Stimulated activated naive CD4-positive, alpha-beta T cell (primary cell): Measurements from ENCODE around the gene METTL9.
"Not testable (repeated sequence)": the region's sequence is repeated elsewhere in the genome, so short reads cannot be mapped to it uniquely, and the experiment has no call there.

ENCODE experiments used
- DNase-seq, 6 experiments: peaks; one replicate each; lab custom pipeline; 2025; lab: John Stamatoyannopoulos, UW

The METTL9 gene

DNA sequence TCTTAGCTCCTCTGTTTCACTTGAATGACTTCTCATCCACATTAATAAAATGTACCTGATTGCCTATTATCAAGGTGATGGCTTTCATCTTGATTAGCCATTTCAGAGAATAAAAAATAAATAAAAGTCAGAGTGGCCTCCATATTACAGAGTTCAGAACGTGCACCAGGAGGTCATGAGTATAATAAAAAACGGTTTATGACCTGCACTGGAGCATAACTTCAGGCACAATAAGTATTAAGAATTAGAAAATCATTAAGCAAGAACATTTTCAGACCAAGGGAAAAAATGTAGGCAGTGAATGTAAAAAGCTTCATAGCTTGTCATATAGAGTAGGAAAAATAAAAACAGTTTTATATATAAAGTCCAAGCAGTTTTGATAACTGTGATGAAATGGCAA, 11.4 kb downstream of the METTL9 start:
- DNase-seq = no peak

DNA sequence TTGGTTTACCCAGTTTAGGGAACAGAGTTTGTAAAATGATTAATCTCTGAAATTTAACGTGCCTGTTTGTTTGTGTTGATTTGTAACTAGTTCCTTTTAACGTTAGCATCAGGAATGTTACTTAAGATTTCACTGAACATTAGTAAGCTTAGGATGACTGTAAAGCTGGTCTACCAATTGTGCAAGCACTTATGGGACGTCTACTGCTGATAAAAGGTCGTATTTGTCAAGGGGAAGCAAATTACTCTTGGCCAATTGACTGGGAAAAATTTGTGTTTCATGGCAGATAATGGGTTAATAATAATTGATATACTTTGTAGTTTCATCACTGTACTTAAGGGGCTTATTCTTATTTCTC, 11.8 kb downstream of the METTL9 start:
- no peak for DNase-seq

DNA sequence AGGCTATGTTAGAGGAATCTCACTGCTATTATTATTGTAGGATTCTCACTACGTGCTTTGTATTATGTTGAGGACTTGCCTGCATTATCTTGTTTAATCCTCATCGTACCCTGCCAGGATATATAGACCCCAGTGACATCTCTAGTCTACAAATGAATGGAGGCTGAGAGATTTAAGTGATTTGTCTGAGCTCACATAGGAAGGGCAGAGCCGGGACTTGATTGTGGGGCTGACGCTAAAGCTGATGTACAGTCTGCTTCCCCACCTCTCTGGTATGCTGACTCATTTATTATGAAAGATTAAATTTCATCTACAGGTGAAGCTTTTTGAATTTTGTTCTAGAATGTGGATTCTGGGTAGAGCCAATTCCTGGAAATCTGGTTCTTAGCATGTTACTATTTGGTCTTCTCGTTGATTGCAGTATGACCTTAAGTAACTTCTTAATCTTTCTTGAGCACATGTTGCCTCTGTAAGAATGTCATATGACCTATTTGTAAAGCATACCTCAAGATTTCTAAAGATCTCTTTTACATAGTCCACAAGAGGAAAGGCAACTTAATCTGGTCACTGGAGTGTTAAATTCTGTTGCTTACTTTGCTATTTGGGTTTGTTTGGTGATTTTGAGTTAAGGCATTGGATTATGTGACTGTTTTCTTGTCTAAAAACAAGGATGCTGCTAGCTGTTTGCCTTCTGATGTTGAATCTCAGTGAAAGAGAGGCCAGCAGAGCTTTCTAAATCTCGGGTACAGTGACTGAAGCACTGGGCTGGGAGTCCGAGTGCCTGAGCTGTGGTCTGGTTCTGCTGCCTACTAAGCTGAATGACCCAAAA, 12.4 kb downstream of the METTL9 start:
- DNase-seq = no peak

DNA sequence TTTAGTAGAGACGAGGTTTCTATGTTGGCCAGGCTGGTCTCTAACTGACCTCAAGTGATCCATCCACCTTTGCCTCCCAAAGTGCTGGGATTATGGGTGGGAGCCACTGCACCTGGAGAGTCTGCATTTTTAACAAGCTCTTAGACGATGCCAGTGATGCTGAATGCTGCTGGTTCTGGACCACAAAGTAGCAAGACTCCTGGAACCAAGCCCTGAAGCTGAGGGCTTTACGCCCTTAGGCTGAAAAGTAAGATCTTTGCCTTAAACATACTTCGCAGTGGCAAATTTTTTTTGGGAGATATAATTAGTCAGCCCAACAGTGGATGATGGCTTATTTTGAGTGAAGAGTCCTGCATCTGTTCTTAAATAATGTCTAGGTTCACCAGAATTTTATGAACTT, 14.0 kb downstream of the METTL9 start:
- DNase-seq = no peak

DNA sequence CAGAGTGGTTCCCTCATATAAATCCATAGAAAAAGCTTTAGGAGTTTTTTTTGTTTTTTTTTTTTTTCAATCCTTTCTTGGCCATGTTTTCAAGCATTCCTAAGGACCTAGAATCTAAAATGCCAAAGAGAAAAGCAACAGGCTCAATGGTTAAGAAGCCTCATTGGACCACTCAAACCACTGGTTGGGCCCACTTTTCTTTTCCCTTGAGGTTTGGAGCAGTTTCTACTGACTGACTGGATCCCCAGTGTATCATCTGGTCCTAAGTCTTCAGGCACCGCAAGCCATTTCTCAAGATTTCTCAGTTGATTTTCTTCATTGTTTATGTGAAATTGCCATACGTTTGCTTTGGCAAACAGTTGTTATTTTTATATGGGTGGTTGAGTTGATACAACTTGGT, 14.4 kb downstream of the METTL9 start:
- no peak for DNase-seq

DNA sequence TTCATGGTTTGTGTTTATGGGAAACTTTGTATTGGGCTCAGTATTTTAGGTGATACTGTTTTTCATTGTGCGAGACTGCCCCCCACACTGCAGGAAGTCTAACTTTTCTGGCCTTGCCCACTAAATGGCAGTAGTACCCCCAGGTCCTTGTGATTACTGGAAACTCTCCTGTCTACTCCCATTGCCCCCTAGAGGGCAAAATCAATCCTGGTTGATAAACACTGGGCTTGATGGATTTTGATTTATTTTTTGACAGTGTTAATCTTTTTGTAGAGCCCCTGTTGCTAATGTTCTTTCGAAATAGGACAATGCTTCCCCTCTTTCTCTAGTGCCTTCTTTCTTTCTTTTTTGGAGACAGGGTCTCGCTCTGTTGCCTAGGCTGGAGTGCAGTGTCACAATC, 15.5 kb downstream of the METTL9 start:
- DNase-seq = no peak

DNA sequence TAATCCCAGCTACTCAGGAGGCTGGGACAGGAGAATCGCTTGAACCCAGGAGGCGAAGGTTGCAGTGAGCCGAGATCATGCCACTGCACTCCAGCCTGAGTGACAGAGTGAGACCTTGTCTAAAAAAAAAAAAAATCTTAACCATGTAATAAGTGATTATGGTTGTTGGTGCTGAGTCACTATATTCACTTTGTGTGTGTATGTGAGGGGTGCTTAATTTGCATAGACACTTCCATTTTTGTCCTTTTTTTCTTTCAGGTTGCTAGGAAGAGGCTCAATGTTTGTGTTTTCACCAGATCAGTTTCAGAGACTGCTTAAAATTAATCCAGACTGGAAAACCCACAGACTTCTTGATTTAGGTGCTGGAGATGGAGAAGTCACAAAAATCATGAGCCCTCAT, 18.2 kb downstream of the METTL9 start:
- DNase-seq = no peak

DNA sequence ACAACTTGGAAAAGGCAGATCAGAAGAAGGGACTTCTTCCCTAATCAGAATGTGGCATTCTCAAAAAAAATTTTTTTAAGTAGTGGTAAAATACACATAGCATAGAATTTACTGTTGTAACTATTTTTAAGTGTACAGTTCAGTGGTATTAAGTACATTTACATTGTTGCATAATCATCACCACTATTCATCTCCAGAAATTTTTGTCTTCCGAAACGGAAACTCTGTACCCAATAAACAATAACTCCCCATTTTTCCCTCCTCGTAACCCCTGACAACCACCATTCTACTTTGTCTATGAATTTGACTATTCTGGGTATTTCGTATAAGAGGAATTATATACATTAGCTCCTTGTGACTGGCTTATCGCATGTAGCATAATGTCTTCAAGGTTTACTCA, 18.9 kb downstream of the METTL9 start:
- no peak for DNase-seq

DNA sequence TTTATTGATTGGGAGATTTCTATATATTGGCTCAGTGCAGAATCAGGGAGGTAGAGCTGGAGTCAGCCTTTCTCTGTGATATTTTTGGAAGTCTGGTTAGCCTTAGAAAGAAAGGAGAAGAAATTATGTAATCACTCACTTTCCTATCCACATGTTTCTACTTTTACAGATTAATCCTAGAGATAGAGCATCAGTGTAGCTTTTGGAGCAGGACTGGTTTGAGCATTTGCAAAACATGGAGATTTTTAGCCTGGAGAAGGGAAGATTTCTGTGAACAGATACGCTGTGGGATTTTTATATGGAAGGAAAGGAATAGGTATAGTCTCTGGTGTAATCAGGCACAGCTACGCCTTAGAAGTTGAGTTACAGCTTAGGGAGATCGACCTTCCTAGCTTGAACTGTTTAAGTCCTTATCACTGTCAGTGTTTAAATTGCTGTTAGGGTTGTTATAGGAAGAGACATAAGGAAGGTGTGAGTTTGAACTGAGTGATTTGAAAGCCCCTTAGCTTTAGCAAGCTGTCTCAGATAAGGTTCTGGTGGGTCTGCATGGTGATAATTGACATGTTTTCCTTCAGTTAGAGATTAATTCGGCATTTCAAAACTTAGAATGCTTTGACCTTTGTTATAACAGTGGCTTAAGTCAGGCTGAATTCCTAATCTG, 20.5 kb downstream of the METTL9 start:
- DNase-seq = no peak

DNA sequence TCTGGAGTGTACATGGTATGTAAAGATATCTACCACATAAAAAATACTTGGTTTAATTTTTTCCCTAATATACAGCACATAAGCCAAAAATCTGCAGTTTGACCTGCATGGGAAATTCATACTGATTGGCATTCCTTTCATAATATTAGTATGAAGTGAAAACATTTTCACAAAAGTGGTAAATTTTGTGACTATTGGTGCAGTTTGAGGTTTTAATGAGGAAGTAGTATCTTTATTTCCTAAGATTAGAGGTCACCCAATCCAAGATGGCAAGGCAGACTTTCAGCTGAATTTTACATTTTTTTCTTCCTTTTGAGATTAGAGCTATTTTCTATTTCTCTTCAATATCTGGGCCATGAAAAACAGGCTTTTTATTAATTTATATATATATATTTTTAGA, 21.2 kb downstream of the METTL9 start:
- DNase-seq = no peak

DNA sequence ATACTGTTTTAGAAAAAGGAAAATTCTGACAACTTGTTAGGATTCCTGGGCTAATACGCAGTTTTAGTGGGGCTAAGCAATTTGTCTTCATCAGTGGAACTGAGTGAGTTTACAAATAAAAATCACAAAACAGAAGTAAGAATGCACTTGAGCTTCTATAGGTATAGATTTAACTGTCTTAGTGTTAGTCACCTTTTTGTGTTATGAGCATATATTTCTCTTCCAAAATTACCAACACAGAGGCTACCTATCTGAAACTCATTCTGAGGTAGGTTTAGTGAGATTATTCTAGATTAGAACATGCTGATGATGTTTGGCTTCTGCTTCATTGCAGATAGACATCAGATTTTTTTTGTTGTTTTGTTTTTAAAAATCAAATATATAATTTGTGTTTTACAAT, 23.2 kb downstream of the METTL9 start:
- no peak for DNase-seq

DNA sequence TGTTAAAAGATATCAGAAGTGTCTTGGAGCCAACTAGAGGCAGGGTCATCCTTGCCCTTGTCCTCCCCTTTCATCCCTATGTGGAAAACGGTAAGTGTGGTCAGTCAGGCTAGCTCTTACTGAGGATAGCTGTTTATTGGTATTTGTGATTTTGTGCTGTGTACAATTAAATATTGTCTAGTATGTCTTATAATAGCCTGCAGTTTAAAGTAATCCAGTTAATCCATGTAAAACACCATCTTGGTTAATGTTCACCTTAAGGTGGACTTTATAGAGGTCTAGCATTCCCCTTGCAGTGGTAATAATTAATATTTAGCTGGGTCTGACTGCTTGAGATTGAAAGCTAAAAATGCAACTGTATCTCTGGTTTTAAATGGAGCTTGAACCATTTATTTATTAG, 25.6 kb downstream of the METTL9 start:
- DNase-seq = no peak

DNA sequence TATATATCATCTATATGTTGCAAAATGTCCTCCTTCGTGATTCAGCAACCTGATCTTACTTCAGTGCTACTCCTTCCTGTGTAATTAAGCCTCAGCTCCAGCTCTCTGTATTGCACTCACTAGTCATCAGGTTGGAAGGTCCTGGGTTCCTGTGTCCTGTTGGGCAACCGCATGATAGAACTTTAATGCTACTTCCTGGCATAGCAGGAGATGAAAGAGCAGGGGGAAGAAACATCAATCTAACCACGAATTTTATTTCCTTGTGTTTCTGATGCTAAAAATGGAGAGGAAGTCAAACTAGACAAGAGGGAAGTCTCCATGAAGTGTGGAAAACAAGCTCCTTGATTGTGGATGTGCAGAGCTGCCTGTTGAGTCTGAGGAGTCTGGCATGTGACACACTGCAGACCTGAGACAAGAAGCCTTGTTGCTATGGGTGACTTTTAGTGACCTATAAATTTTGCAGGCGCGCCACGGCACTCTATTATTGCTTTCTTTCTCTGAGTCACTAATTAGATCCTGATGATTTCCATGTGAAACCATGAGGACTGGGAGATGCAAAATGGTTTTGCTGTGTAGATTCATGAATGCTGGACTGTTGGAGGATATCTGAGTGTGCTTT, 27.4 kb downstream of the METTL9 start:
- peak in 1 of 6 experiments; percentile 6 for DNase-seq

DNA sequence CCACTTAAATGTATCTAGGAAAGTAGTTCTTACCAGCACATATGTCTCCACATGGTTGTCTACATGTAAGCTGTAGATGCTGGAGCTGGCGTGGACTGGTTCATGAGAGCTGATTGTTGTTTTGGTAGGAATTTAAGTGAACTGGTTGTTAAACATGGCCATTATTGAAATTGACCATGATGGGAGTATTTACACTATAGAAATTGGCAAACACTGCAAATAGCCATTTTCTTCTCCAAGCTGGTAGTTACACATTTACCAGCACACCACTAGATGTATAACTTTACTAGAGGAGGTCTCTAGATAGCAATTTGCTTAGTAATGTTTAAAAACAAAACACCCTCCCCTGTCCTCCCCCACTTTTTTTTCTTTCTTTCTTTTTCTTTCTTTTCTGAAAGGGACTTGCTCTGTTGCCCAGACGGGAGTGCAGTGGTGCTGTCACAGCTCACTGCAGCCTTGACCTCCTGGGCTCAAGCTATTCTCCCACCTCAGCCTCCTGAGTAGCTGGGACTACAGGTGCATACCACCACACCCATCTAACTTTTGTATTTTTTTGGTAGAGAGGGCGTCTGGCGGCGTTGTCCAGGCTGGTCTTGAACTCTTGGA, 28.8 kb downstream of the METTL9 start:
- DNase-seq = no peak

DNA sequence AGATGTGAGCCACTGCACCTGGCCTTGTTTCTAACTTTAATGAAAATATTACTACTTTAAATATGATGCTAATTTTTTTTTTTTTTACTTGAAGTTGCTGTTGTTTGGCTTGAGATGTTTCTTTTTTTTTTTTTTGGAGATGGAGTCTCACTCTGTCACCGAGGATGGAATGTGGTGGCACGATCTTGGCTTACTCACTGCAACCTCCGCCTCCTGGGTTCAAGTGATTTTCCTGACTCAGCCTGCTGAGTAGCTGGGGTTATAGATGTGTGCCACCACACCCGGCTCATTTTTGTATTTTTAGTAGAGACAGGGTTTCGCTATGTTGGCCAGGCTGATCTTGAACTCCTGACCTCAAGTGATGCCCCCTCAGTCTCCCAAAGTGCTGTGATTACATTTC, 29.4 kb downstream of the METTL9 start:
- DNase-seq = no peak

DNA sequence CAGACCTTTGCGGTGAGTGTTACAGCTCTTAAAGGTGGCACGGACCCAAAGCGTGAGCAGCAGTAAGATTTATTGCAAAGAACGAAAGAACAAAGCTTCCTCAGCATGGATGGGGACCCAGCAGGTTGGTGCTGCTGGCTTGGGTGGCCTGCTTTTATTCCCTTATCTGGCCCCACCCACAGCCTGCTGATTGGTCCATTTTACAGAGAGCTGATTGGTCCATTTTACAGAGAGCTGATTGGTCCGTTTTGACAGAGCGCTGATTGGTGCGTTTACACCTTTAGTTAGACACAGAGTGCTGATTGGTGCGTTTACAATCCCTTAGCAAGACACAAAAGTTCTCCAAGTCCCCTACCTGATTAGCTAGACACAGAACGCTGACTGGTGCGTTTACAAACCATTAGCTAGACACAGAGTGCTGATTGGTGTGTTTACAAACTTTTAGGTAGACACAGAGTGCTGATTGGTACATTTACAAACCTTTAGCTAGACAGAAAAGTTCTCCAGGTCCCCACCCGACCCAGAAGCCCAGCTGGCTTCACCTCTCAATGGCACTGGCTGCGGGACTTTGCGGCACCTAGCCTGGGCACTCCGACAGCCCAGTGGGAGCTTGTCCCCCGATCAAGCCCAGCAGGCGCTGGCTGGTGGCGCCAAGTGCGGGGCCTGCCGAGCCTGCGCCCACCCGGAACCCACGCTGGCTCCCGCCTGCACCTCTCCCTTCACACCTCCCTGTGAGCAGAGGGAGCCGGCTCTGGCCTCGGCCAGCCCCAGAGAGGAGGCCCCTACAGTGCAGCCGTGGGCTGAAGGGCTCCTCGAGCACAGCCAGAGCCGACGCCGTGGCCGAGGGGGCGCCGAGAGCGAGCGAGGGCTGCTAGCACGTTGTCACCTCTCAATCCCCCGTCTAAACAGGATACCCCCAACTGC, 30.5 kb downstream of the METTL9 start:
- peak in 1 of 6 experiments; percentile 8 for DNase-seq

DNA sequence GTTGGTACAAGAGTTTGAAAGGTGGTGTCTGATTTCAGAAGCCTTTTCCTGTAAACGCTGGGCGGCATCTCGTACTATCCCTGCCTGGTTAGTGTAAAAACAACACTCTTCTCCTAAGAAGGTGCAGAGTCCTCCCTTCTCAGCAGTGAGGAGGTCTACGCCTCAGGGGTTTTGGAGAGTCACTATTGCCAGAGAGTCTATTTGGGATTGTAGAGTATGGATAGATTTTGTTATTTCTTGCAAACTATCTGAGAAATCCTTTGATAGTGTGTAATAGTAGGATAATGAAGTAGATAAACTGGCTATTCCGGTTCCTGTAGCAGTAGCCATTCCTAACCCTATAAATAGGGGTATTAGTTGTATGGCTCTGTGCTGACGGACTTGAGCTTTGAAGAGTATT, 31.5 kb downstream of the METTL9 start:
- not testable (repeated sequence) for DNase-seq

DNA sequence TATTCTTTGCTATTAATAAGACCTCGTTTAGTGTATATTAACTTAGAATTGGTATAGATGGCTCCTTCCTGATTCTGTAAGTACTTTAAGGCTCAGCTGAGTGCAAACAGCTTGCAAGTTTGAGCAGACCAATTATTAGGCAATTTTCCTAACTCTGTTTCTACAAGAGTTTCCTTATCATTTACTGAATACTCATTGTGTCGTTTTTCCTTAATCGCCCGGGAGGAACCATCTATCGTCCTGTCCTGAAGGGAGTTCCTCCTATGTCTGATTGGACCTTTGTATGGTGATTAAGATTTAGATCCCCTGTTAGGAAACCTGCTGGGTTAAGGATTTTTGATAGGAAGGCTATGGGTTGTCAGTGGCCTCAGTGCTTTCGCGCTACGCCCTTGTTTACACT, 32.0 kb downstream of the METTL9 start:
- not testable (repeated sequence) for DNase-seq

DNA sequence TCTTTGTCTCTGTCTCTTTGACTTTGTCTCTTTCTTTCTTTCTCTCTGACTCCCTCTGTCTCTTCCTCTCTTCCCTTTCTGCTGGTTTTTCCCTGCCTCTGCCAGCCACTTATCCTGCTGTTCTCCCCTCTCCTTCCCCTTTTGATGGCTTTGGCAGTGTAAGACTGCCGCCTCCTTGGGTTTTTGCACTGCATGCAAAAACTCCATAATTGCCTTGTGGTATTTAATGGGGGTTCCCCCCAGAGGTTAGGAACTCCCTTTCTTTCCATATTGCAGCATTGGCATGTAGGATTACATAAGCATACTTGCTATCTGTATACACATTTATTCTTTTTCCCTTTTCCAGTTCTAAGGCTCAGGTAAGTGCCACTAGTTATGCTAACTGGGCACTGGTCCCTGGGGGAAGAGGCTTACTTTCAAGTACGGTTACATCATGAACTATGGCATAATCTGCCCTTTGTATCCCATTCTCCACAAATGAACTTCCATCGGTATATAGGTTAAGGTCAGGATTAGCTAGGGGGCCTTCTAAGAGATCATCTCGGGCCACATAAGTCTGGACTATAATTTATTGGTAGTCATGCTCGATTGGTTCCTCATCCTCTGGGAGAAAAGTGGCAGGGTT, 32.7 kb downstream of the METTL9 start:
- DNase-seq = not testable (repeated sequence)

DNA sequence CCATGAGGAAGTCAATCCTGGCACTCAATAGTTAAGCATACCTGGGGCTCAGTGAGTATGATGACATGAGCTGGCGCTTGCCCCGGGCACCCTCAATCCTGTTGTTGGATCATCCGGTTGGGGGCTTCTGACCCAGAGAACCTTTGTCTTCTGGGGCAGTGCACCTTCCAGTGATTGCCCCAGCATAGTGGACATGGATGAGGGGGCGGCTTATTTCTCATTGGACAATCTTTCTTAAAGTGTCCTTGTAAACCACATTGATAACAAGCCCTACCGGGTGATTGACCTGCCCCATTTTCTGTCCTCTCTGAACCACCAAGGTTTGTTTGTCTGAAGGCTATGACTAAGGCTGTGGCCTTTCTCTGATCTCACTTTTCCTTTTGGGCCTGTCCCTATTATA, 34.8 kb downstream of the METTL9 start:
- no peak for DNase-seq

DNA sequence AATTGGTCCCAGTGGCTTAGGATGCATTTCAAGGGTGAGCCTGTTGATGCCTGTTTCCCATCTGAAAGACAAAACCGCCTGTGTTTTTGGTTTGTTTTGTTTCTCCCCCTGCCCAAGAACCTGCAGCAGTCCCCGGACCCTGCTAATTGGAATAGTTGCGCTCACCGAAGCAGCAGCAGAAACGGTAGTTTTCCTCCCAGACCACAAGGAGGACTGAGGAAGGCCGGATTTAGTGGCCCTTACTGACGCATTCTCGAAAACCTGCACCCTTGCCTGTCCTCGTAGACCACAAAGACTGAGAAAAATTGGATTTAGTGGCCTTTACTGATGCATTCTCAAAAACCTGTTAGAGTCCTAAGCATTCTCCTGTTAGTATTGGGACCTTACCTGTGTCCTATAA, 36.3 kb downstream of the METTL9 start:
- DNase-seq = not testable (repeated sequence)
